ENCODE data around the gene TPCN1. TPM values are rescaled to one million over a fixed set of nuclear protein-coding genes. Genes with fewer than 3 reads are reported as not detected.

Gene TPCN1
- total RNA-seq, 2 donors from 2014 or later, result 84.1 to 93.5 TPM

DNA sequence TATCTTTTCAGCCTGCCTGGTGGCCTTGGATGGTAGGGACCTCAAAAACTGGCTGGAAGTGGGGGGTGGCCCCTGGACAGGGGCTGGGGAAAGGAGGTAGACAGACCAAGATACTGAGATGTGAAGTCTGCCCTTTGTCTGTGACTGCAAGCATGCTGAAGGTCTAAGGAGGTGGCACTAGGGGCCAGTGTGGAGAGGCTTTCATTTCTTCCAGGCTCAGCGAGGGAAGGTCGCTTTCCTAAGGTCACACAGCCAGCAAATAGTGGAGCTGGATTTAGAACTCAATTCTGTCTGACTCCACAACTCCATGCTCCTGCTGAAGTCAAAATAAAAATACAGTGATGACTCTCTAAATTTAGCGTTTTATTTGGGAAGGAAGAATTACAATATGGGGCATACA, 125.8 kb downstream of the TPCN1 start:
- no peaks in the 10 kb centered on the region for H3K9me3 ChIP-seq
- TF ChIP-seq, protein P1, sequence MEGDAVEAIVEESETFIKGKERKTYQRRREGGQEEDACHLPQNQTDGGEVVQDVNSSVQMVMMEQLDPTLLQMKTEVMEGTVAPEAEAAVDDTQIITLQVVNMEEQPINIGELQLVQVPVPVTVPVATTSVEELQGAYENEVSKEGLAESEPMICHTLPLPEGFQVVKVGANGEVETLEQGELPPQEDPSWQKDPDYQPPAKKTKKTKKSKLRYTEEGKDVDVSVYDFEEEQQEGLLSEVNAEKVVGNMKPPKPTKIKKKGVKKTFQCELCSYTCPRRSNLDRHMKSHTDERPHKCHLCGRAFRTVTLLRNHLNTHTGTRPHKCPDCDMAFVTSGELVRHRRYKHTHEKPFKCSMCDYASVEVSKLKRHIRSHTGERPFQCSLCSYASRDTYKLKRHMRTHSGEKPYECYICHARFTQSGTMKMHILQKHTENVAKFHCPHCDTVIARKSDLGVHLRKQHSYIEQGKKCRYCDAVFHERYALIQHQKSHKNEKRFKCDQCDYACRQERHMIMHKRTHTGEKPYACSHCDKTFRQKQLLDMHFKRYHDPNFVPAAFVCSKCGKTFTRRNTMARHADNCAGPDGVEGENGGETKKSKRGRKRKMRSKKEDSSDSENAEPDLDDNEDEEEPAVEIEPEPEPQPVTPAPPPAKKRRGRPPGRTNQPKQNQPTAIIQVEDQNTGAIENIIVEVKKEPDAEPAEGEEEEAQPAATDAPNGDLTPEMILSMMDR (IDR thresholded peaks at IDR 0.05), result no peak

DNA sequence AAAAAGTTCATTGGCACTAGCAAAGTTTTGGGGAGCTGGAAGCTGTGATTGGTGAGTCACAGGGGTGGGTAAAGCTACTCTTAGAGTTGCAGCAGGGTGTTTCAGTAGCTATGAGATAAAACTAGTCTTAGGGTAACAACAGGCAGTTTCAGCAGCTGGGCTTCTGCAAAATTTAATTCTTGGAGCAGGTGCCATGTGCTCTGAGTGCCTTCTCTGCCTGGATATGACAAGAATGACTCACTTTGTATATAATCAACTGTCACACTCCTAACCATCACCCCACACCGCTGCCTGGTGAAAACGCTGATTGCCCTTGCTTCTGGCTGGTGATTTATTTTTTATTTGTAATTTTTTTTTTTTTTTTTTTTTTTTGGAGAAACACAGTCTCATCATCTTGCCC, 126.6 kb downstream of the TPCN1 start:
- DNase-seq (ENCODE audit: low spot score) (no peak), ATAC-seq (ENCODE audit: insufficient number of reproducible peaks, low FRiP score, low read depth) (no peak)
- no peaks in the 10 kb centered on the region for H3K4me1 ChIP-seq (ENCODE audit: control insufficient read depth in 1 of 2, low read depth in 2 of 2)
- H3K4me3 ChIP-seq, result no peak overlapping the region
- TF ChIP-seq, protein P1 (IDR thresholded peaks at IDR 0.05), result no peak
- no peak overlapping the region for H3K27ac ChIP-seq
- H3K36me3 ChIP-seq, result no peaks in the 10 kb centered on the region
- H3K9me3 ChIP-seq, result no peaks in the 10 kb centered on the region
- H3K27me3 ChIP-seq (replicated peaks; ENCODE audit: insufficient read depth), result no peaks in the 10 kb centered on the region

More for the DNA sequence above, 125.8 kb downstream of the TPCN1 start:
- DNase-seq (ENCODE audit: low spot score) (no peak), ATAC-seq (ENCODE audit: insufficient number of reproducible peaks, low FRiP score, low read depth) (no peak)
- H3K4me1 ChIP-seq (ENCODE audit: control insufficient read depth in 1 of 2, low read depth in 2 of 2), result no peaks in the 10 kb centered on the region
- H3K27ac ChIP-seq, result no peak overlapping the region
- H3K4me3 ChIP-seq, result no peak overlapping the region
- H3K36me3 ChIP-seq, result no peaks in the 10 kb centered on the region
- H3K27me3 ChIP-seq (replicated peaks; ENCODE audit: insufficient read depth), result no peaks in the 10 kb centered on the region

Other genes starting within 250 kb of the TPCN1 start
- 10 to 100 TPM; 11.9 to 21.2 TPM for gene OAS2, start 242.9 kb upstream of the TPCN1 start, total RNA-seq
- 1 to 10 TPM in 1 of 2 donors, under 1 TPM in 1; 0.41 to 1.3 TPM for gene DTX1, start 164.7 kb upstream of the TPCN1 start, total RNA-seq
- gene RASAL1, start 85.7 kb upstream of the TPCN1 start, total RNA-seq, result 1 to 10 TPM in 1 of 2 donors, not detected in 1; 2.0 TPM
- gene CFAP73, start 71.7 kb upstream of the TPCN1 start, total RNA-seq, result not detected
- gene DDX54, start 36.0 kb upstream of the TPCN1 start, total RNA-seq, result 10 to 100 TPM; 27.3 to 84.2 TPM
- 10 to 100 TPM; 12.2 to 26.9 TPM for gene RITA1, start 35.7 kb upstream of the TPCN1 start, total RNA-seq
- gene SLC8B1, start 113.6 kb downstream of the TPCN1 start, total RNA-seq, result 10 to 100 TPM; 41.7 to 85.1 TPM
- gene PLBD2, start 137.1 kb downstream of the TPCN1 start, total RNA-seq, result 100 to 1,000 TPM in 1 of 2 donors, 10 to 100 TPM in 1; 54.1 to 104 TPM
- 1 to 10 TPM in 1 of 2 donors, not detected in 1; 5.9 TPM for gene SDS, start 182.4 kb downstream of the TPCN1 start, total RNA-seq
- gene SDSL, start 200.9 kb downstream of the TPCN1 start, total RNA-seq, result 1 to 10 TPM; 3.5 to 9.0 TPM